Measurements from ENCODE around the gene RAB11FIP3.

GRCh38 chr16:410516-411178, 14.8 kb upstream of the RAB11FIP3 start:
- no peak for TF ChIP-seq CTCF (IDR thresholded peaks at IDR 0.05 in 4 of 5, conservative IDR thresholded peaks at IDR 0.05 in 1 of 5)
- TF ChIP-seq POLR2A (IDR thresholded peaks at IDR 0.05) = no peak

Data from gastrocnemius medialis (tissue), 4 donors.